Mesothelial cell of epicardium (in vitro differentiated cells): ENCODE measurements around the gene GET4. TPM values are rescaled to one million over a fixed set of nuclear protein-coding genes. Genes with fewer than 3 reads are reported as not detected.
"Not testable (repeated sequence)": the region's sequence is repeated elsewhere in the genome, so short reads cannot be mapped to it uniquely, and the experiment has no call there.

Experiments
- DNase-seq, 2 experiments: peaks; one replicate each; pipeline ENCODE4 v3.0.0; 2021; ENCODE audit warnings: low spot score in 2 of 2; ENCODE audit not compliant: unreplicated experiment in 2 of 2
- H3K27ac Mint-ChIP-seq: 2 replicates; pipeline ENCODE4 v1.8.0; 2021; ENCODE audit warnings: mixed read lengths
- H3K27me3 Mint-ChIP-seq: 2 replicates; pipeline ENCODE4 v1.8.0; 2021; ENCODE audit warnings: low read depth, mixed read lengths
- H3K36me3 Mint-ChIP-seq: 2 replicates; pipeline ENCODE4 v1.8.0; 2021; ENCODE audit warnings: mixed read lengths
- H3K4me1 Mint-ChIP-seq: 2 replicates; pipeline ENCODE4 v1.8.0; 2021; ENCODE audit warnings: mixed read lengths
- H3K4me3 Mint-ChIP-seq: 2 replicates; pipeline ENCODE4 v1.8.0; 2021; ENCODE audit warnings: mild to moderate bottlenecking, moderate library complexity, mixed read lengths
- H3K9me3 Mint-ChIP-seq: 2 replicates; pipeline ENCODE4 v1.8.0; 2021; ENCODE audit warnings: mixed read lengths
- total RNA-seq: library from RNA; stranded (reverse); gene quantifications from 3 replicates; pipeline ENCODE4 v1.2.1, GENCODE V29; 2021
- TF ChIP-seq, protein P1 (sequence below): fragments of 200-600 bp; sonication (generic); IDR thresholded peaks from one replicate; pipeline ENCODE4 v1.5.0; 2021; ENCODE audit warnings: antibody characterized with exemption; ENCODE audit not compliant: unreplicated experiment

GET4 gene
- total RNA-seq, 1 donor from 2014 or later = 77.6 TPM

DNA sequence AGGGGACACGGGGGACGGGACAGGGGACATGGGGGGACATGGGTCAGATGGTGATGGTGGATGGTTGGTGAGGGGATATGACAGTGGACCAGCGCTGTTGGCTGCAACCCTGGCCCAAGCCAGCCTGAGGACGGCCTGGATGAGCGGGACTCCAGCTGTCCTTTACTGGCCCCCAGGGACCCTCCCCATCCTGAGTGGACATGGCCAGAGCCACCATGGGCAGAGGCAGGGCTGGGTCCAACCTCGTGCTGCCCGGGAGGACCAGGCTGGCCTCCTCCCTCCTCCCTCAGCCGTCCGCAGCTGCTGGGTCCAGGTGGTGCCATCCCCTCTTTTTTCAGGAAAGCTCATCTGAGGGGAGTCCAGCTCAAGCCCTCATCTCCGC is 30.4 kb downstream of the GET4 start:
- H3K4me1 Mint-ChIP-seq = no peaks in the 10 kb centered on the region
- peaks cover 47% of the 10 kb centered on the region for H3K27me3 Mint-ChIP-seq
- DNase-seq = no peak
- TF ChIP-seq, protein P1, sequence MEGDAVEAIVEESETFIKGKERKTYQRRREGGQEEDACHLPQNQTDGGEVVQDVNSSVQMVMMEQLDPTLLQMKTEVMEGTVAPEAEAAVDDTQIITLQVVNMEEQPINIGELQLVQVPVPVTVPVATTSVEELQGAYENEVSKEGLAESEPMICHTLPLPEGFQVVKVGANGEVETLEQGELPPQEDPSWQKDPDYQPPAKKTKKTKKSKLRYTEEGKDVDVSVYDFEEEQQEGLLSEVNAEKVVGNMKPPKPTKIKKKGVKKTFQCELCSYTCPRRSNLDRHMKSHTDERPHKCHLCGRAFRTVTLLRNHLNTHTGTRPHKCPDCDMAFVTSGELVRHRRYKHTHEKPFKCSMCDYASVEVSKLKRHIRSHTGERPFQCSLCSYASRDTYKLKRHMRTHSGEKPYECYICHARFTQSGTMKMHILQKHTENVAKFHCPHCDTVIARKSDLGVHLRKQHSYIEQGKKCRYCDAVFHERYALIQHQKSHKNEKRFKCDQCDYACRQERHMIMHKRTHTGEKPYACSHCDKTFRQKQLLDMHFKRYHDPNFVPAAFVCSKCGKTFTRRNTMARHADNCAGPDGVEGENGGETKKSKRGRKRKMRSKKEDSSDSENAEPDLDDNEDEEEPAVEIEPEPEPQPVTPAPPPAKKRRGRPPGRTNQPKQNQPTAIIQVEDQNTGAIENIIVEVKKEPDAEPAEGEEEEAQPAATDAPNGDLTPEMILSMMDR = no peak
- H3K27ac Mint-ChIP-seq = no peak overlapping the region
- H3K9me3 Mint-ChIP-seq = no peaks in the 10 kb centered on the region
- no peaks in the 10 kb centered on the region for H3K36me3 Mint-ChIP-seq
- no peak overlapping the region for H3K4me3 Mint-ChIP-seq

DNA sequence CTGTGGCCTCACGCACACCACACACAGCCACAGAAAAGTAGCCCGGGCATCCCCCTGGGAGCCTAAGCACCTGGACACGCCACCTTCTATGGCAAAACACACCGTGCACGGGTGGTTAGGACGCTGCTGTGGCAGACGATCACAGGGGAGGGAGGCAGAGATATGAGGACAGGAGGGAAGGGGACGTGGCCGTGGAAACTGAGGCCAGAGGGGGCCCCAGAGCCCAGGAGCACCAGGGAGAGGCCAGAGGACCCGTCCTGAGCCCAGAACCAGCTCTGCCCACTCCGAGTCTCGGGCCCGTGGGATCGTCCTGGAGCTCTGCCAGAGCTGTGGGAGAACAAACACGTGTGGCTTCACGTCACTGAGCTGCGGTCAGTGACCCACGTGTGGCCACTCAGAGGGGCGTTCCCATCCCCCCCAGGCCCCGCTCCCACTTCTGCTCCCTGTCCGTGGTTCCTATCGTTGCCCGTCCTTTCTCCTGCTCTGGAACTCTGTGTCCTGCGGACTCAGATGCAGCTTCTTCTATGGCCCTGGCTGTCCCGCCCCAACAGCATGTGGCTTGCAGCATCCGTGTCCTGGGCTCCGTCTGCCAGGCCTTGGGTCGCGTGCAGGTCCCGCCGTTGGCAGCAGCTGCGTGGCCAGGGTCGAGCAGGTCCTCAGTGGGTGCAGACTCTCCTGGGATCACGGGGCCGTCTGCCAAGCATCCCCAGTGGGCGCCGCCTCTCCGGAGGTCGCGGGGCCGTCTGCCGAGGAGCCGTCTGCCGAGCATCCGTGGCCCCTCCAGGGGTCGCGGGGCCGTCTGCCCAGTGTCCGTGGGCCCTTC is 31.0 kb downstream of the GET4 start:
- TF ChIP-seq, protein P1 = no peak
- no peaks in the 10 kb centered on the region for H3K9me3 Mint-ChIP-seq
- no peak overlapping the region for H3K4me3 Mint-ChIP-seq
- no peaks in the 10 kb centered on the region for H3K4me1 Mint-ChIP-seq
- H3K27me3 Mint-ChIP-seq = peaks cover 46% of the 10 kb centered on the region
- no peaks in the 10 kb centered on the region for H3K36me3 Mint-ChIP-seq
- no peak overlapping the region for H3K27ac Mint-ChIP-seq
- no peak for DNase-seq

DNA sequence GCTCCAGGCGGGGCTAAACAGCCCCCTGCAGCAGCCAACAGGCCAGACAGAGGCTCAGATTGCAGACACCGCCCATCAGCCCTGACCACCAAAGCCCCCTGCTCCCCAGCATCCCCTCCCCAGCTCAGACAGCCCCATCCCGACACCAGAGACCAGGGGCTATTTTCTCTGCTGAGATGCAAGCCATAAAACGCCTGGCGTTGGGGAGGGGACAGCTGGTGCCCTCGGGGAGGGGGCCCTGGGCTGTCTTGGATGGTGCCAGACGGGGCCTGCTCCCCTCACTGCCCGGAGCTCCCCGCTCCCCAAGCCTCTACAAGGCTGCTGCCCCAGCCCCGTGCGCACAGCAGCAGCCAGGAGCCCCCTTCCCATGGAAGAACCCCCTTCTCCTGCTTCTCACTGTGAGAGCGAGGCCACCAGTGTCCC is 31.8 kb downstream of the GET4 start:
- H3K27me3 Mint-ChIP-seq = peaks cover 38% of the 10 kb centered on the region
- no peak overlapping the region for H3K4me3 Mint-ChIP-seq
- TF ChIP-seq, protein P1 = no peak
- H3K27ac Mint-ChIP-seq = no peak overlapping the region
- no peak for DNase-seq
- no peaks in the 10 kb centered on the region for H3K36me3 Mint-ChIP-seq
- H3K9me3 Mint-ChIP-seq = no peaks in the 10 kb centered on the region
- H3K4me1 Mint-ChIP-seq = no peaks in the 10 kb centered on the region

DNA sequence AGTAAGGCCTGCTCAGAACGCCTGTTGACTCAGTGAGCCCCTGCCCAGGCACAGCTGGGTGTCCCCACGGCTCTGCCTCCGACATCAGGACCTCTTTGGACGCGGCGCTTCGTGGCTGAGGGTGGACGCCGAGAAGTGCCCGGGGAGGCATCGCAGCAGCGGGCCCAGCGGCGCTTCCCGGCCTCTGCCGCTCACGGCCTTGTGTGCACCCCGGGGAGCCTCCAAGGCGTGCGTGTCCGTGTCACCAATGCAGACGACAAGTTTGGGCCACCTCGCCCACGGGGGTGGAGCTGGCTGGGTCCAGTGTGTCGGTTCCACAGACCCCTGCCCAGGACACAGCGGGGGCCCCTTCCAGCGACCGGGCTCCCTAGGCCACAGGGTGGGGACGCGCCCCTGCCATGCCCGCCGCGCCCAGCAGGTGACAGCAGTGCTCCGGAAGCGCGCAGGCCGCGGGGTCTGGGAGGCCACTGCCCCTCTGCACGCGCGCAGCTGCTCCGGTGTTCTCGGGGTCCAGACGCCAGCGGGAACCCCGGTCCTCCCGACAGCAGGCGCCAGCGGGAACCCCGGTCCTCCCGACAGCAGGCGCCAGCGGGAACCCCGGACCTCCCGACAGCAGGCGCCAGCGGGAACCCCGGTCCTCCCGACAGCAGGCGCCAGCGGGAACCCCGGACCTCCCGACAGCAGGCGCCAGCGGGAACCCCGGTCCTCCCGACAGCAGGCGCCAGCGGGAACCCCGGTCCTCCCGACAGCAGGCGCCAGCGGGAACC is 32.4 kb downstream of the GET4 start:
- not testable (repeated sequence) for H3K36me3 Mint-ChIP-seq, H3K27ac Mint-ChIP-seq, H3K9me3 Mint-ChIP-seq, H3K4me3 Mint-ChIP-seq, H3K4me1 Mint-ChIP-seq
- H3K27me3 Mint-ChIP-seq = peaks cover 32% of the 10 kb centered on the region
- peak in 1 of 2 experiments; percentile 79 for DNase-seq
- TF ChIP-seq, protein P1 = peak; percentile 81

DNA sequence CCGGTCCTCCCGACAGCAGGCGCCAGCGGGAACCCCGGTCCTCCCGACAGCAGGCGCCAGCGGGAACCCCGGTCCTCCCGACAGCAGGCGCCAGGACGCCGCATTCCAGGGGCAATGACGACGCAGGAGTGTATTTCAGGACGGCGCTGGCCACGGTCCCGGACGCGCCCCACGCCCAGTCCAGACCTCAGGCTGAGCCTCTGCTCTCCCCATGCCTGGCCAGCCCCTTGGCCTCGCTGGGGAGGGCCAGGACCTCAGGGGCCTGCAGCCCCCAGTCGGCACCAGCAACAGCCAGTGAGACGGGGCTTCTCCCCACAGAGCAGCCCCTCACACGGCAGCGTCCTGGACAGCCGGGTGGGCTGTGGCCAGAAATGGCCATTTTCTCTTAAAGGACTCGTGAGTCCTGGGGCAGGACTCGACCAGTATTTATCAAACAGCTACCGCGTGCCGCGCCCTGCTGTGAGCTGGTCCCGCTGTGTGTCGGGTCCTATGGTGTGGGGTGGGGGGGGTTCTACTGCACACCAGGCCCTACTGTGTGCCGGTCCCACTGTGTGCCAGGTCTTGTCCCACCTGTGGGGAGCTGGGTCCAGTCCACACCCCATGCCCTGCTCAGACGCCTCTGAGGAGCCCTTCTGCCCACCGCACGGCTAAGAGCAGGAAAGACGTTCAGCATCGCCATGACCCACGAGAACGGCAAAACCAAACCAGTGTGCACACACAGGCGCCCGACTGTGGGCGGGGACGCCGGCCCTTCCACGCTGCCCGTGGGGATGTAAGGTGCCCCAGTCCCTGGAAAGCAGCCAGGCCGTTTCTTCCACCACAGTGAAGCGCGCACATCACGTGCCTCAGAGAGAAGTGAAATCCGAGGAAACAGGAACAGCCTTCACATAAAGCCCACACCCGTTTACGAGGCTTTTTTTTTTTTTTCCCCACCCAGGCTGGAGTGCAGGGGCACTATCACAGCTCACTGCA is 33.3 kb downstream of the GET4 start:
- no peak overlapping the region for H3K4me3 Mint-ChIP-seq
- TF ChIP-seq, protein P1 = no peak

More for the DNA sequence above, 33.3 kb downstream of the GET4 start:
- Mint-ChIP-seq H3K27me3 (peaks cover 27% of the 10 kb centered on the region), H3K9me3 (no peaks in the 10 kb centered on the region), H3K27ac (no peak overlapping the region), H3K4me1 (no peaks in the 10 kb centered on the region), H3K36me3 (no peaks in the 10 kb centered on the region)
- no peak for DNase-seq
